H1 (cell line): ENCODE results near the gene MAPK4. TPM values are rescaled to one million over a fixed set of nuclear protein-coding genes. Genes with fewer than 3 reads are reported as not detected.

ENCODE experiments used
- CTCF ChIA-PET: fragments of 300-600 bp; sonication (Branson Sonifier 250); formaldehyde crosslinking; loops from one replicate; lab custom pipeline; 2021; ENCODE audit not compliant: partially characterized antibody; lab: Charles Lee
- POLR2A ChIA-PET: fragments of 300-600 bp; sonication (Branson Sonifier 250); formaldehyde crosslinking; loops from one replicate; lab custom pipeline; 2021; ENCODE audit warnings: inconsistent platforms; ENCODE audit not compliant: partially characterized antibody; lab: Charles Lee
- DNase-seq, 2 experiments: peaks; one replicate each; pipeline versions ENCODE4 v3.0.0 to v3.0.0-alpha.2; 2010 to 2022; ENCODE audit warnings: low spot score in 2 of 2, low read depth in 1 of 2, mixed read lengths in 1 of 2
- FAIRE-seq: peaks from 2 replicates; lab custom pipeline; 2011; peaks lifted over from hg19 to GRCh38; lab: Jason Lieb, UNC
- H2AFZ ChIP-seq: 2 replicates; pipeline ENCODE4 v1.8.1; 2012; ENCODE audit warnings: low read length, inconsistent platforms
- H2AK5ac ChIP-seq: 2 replicates; pipeline ENCODE4 v1.6.1; 2013; ENCODE audit warnings: low read depth, low read length
- H2BK120ac ChIP-seq: replicated peaks from 2 replicates; pipeline ENCODE3; 2013; ENCODE audit warnings: low read depth, low read length, inconsistent platforms
- H2BK12ac ChIP-seq: 2 replicates; pipeline ENCODE4 v1.6.1; 2013; ENCODE audit warnings: low read depth, low read length
- H2BK15ac ChIP-seq: 2 replicates; pipeline ENCODE4 v1.6.1; 2013; ENCODE audit warnings: low read length
- H2BK20ac ChIP-seq: 2 replicates; pipeline ENCODE4 v1.6.1; 2013; ENCODE audit warnings: low read length
- H2BK5ac ChIP-seq: 2 replicates; pipeline ENCODE4 v1.6.1; 2013; ENCODE audit warnings: low read depth, low read length
- H3K14ac ChIP-seq: 2 replicates; pipeline ENCODE4 v1.6.1; 2013; ENCODE audit warnings: inconsistent platforms; ENCODE audit not compliant: insufficient read length
- H3K18ac ChIP-seq: 2 replicates; pipeline ENCODE4 v1.6.1; 2013; ENCODE audit warnings: low read length; ENCODE audit errors: extremely low read depth
- H3K23ac ChIP-seq: 2 replicates; pipeline ENCODE4 v1.6.1; 2013; ENCODE audit warnings: inconsistent platforms; ENCODE audit not compliant: insufficient read length
- H3K23me2 ChIP-seq: 2 replicates; pipeline ENCODE4 v1.6.1; 2013; ENCODE audit warnings: low read depth, low read length
- H3K27ac ChIP-seq: 2 replicates; pipeline ENCODE4 v1.6.1; 2011; ENCODE audit warnings: low read depth, low read length, inconsistent platforms
- H3K27me3 ChIP-seq, 4 experiments: replicated peaks in 1 of 4; 1 replicate in 1 of 4; 2 replicates in 3 of 4; pipeline versions ENCODE4 v1.6.1 to v1.8.1; 2011 to 2013; ENCODE audit warnings: low read length in 3 of 4, mild to moderate bottlenecking in 3 of 4, inconsistent platforms in 2 of 4, mixed read lengths in 2 of 4, moderate library complexity in 1 of 4; ENCODE audit not compliant: control insufficient read depth in 3 of 4, insufficient read depth in 3 of 4; ENCODE audit errors: extremely low read depth in 1 of 4
- H3K36me3 ChIP-seq, 4 experiments: 2 replicates each; pipeline versions ENCODE4 v1.6.1 to v1.8.1; 2011 to 2013; ENCODE audit warnings: mild to moderate bottlenecking in 4 of 4, low read length in 3 of 4, moderate library complexity in 2 of 4, control low read depth in 1 of 4, inconsistent platforms in 1 of 4; ENCODE audit not compliant: insufficient read depth in 4 of 4, control insufficient read depth in 2 of 4
- H3K4ac ChIP-seq: replicated peaks from 2 replicates; pipeline ENCODE3; 2013; ENCODE audit warnings: low read length, low read depth, mixed read lengths, inconsistent platforms; ENCODE audit not compliant: insufficient read length
- H3K4me1 ChIP-seq, 4 experiments: replicated peaks in 1 of 4; 1 replicate in 1 of 4; 2 replicates in 3 of 4; pipeline versions ENCODE4 v1.6.1 to v1.8.1; 2011 to 2013; ENCODE audit warnings: low read length in 3 of 4, inconsistent platforms in 2 of 4, mixed read lengths in 1 of 4; ENCODE audit not compliant: insufficient read depth in 4 of 4, control insufficient read depth in 3 of 4
- H3K4me2 ChIP-seq, 2 experiments: 2 replicates each; pipeline versions ENCODE4 v1.6.1 to v1.8.1; 2011 to 2013; ENCODE audit warnings: low read depth in 2 of 2, low read length in 2 of 2, control low read depth in 1 of 2, inconsistent platforms in 1 of 2, mild to moderate bottlenecking in 1 of 2; ENCODE audit not compliant: insufficient read depth in 1 of 2
- H3K4me3 ChIP-seq, 4 experiments: fragments of 200-600, 300-600 bp in 1 of 4; sonication (generic), shearing (Covaris generic), sonication (Bioruptor Twin) in 1 of 4; 2 replicates each; pipeline versions ENCODE4 v1.5.1 to v1.8.1; 2011 to 2016; ENCODE audit warnings: low read length in 4 of 4, low read depth in 3 of 4, control low read depth in 2 of 4, inconsistent platforms in 2 of 4, mild to moderate bottlenecking in 2 of 4, mixed read lengths in 1 of 4, moderate library complexity in 1 of 4; ENCODE audit not compliant: insufficient read depth in 2 of 4; ENCODE audit errors: extremely low read depth in 1 of 4
- H3K56ac ChIP-seq: replicated peaks from 2 replicates; pipeline ENCODE3; 2013; ENCODE audit warnings: low read depth, mild to moderate bottlenecking, mixed read lengths, low read length, inconsistent platforms; ENCODE audit not compliant: insufficient read length
- H3K79me1 ChIP-seq: 2 replicates; pipeline ENCODE4 v1.6.1; 2013; ENCODE audit warnings: low read depth, low read length, control low read depth
- H3K79me2 ChIP-seq, 2 experiments: 2 replicates each; pipeline versions ENCODE4 v1.6.1 to v1.8.1; 2012 to 2013; ENCODE audit warnings: low read length in 2 of 2, mild to moderate bottlenecking in 2 of 2, inconsistent platforms in 1 of 2; ENCODE audit not compliant: insufficient read depth in 2 of 2, control insufficient read depth in 1 of 2
- H3K9ac ChIP-seq, 4 experiments: replicated peaks in 1 of 4; 1 replicate in 1 of 4; 2 replicates in 3 of 4; pipeline versions ENCODE4 v1.6.1 to v1.8.1; 2011 to 2013; ENCODE audit warnings: low read depth in 3 of 4, low read length in 3 of 4, control low read depth in 2 of 4, mild to moderate bottlenecking in 2 of 4, moderate library complexity in 2 of 4, inconsistent platforms in 1 of 4; ENCODE audit errors: extremely low read depth in 1 of 4
- H3K9me3 ChIP-seq, 2 experiments: 2 replicates each; pipeline versions ENCODE4 v1.6.1 to v1.8.1; 2012 to 2013; ENCODE audit warnings: mild to moderate bottlenecking in 2 of 2, moderate library complexity in 2 of 2, control low read depth in 1 of 2, inconsistent platforms in 1 of 2, low read depth in 1 of 2, low read length in 1 of 2, mixed read lengths in 1 of 2; ENCODE audit not compliant: insufficient read depth in 2 of 2
- H4K20me1 ChIP-seq, 2 experiments: replicated peaks in 1 of 2; 2 replicates each; pipeline versions ENCODE3 to v1.8.1; 2011 to 2013; ENCODE audit warnings: inconsistent platforms in 2 of 2, low read length in 2 of 2, mild to moderate bottlenecking in 1 of 2; ENCODE audit not compliant: insufficient read depth in 2 of 2, control insufficient read depth in 1 of 2
- H4K5ac ChIP-seq: 2 replicates; pipeline ENCODE4 v1.6.1; 2013; ENCODE audit warnings: low read length, low read depth, mixed read lengths, inconsistent platforms; ENCODE audit not compliant: insufficient read length
- H4K8ac ChIP-seq: 2 replicates; pipeline ENCODE4 v1.8.0; 2013; ENCODE audit warnings: mild to moderate bottlenecking, moderate library complexity, low read length, inconsistent platforms; ENCODE audit not compliant: insufficient read depth; ENCODE audit errors: extremely low read depth
- H4K91ac ChIP-seq: replicated peaks from 2 replicates; pipeline ENCODE3; 2013; ENCODE audit warnings: low read length, mixed read lengths, inconsistent platforms; ENCODE audit not compliant: insufficient read length
- CHD2 ChIP-seq: IDR thresholded peaks from 2 replicates; pipeline ENCODE4 v1.6.1; 2012; ENCODE audit warnings: low read length, improper control_type of control experiment
- CTBP2 ChIP-seq: IDR thresholded peaks from 2 replicates; pipeline ENCODE4 v1.7.0; 2011; ENCODE audit warnings: borderline replicate concordance, mild to moderate bottlenecking, moderate library complexity, mixed read lengths, low read length; ENCODE audit not compliant: insufficient read depth, insufficient read length
- JUND ChIP-seq: IDR thresholded peaks from 2 replicates; pipeline ENCODE4 v1.6.1; 2011; ENCODE audit warnings: mild to moderate bottlenecking, improper control_type of control experiment, low read length
- SIRT6 ChIP-seq: IDR thresholded peaks from one replicate; pipeline ENCODE4 v1.7.1; 2012; ENCODE audit warnings: low read length, inconsistent platforms
- SP4 ChIP-seq: IDR thresholded peaks from 2 replicates; pipeline ENCODE4 v1.6.1; 2012; ENCODE audit warnings: low read length, inconsistent platforms
- TEAD4 ChIP-seq: IDR thresholded peaks from 2 replicates; pipeline ENCODE4 v1.6.1; 2012; ENCODE audit warnings: low read depth, low read length, inconsistent platforms, mixed read lengths
- YY1 ChIP-seq: IDR thresholded peaks from 2 replicates; pipeline ENCODE4 v1.6.1; 2011; ENCODE audit warnings: low read depth, mild to moderate bottlenecking, low read length
- WGBS, 2 experiments: shearing (Covaris generic) in 1 of 2; methylation state at CpG; one replicate each; pipeline versions ENCODE4 v1.1.6 to v1.1.7; 2013 to 2015; ENCODE audit warnings: low lambda C conversion rate in 2 of 2, mixed read lengths in 2 of 2, inconsistent platforms in 1 of 2, low coverage in 1 of 2, missing lambda C conversion rate in 1 of 2; ENCODE audit not compliant: insufficient replicate concordance in 2 of 2, insufficient coverage in 1 of 2, insufficient read length in 1 of 2; ENCODE audit errors: extremely low coverage in 1 of 2, missing lambda C conversion rate in 1 of 2; 5-methylcytosine and 5-hydroxymethylcytosine counted together
- polyA plus RNA-seq, 7 experiments: library from polyadenylated mRNA; depleted of rRNA in 3 of 7; stranded (reverse) in 5 of 7; unstranded in 2 of 7; fragments of >200 nt in 5 of 7; fragments of 200-250 nt in 2 of 7; gene quantifications; 1 replicate in 5 of 7; 2 replicates in 1 of 7; 4 replicates in 1 of 7; pipeline versions ENCODE4 v1.2.1 to v1.2.3, GENCODE V29; 2011 to 2013; ENCODE audit warnings: missing spikeins in 2 of 7, mixed read lengths in 2 of 7
- total RNA-seq: library from RNA; stranded (reverse); fragmentation: NEBNext Ultra II Directional; extraction: Animal tissue kit (Norgen Biotek cat#: 25700); gene quantifications from 2 replicates; pipeline ENCODE4 v1.2.1, GENCODE V29; 2021
- TF ChIP-seq, protein P1 (sequence below): IDR thresholded peaks from 2 replicates; pipeline ENCODE4 v1.6.1; 2011; ENCODE audit warnings: low read length, improper control_type of control experiment

Gene MAPK4
- total and polyA plus RNA-seq, 2 of the 8 experiments (the other 6 are each of a cell fraction or from before 2014, with no cell fraction given) = 3.2 to 3.7 TPM

DNA sequence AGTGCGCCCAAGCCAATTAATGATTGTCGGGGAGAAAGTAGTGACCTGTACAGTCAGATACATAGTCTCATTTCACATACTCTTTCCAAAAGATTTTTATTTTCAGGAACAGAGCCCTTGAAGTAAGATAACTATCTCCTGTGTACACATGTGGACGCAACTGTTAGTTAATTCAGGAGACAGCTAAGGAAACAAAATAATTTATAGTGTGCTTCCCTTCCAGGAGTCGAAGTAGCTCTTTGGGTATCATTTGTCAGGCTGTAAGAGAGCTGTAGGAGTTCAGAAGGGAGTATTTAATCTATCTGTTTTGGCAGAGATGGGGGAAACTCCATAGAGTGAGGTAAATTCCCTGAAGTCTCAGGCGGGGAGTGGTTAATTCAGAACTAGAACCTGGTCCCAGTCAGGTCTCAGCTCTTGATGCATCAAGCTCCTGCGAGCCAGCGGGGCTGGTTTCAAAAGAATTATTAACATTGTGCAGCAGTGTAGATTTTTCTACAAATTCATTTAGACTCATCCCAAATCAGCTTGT, 63.0 kb downstream of the MAPK4 start:
- no peak overlapping the region for H2BK12ac ChIP-seq
- H2BK120ac ChIP-seq = no peak overlapping the region
- H3K23me2 ChIP-seq = no peaks in the 10 kb centered on the region
- H3K36me3 ChIP-seq = no peaks in the 10 kb centered on the region
- H2AFZ ChIP-seq = no peak overlapping the region
- H3K4ac ChIP-seq = no peak overlapping the region
- FAIRE-seq (no peak), DNase-seq (no peak)
- H3K79me2 ChIP-seq = no peaks in the 10 kb centered on the region
- no peak overlapping the region for H2BK15ac ChIP-seq
- no peak overlapping the region for H3K23ac ChIP-seq
- no peak overlapping the region for H2BK5ac ChIP-seq
- no peaks in the 10 kb centered on the region for H3K4me1 ChIP-seq
- no peaks in the 10 kb centered on the region for H3K9me3 ChIP-seq
- no peak overlapping the region for H3K4me3 ChIP-seq
- no peaks in the 10 kb centered on the region for H4K20me1 ChIP-seq
- H4K5ac ChIP-seq = no peak overlapping the region
- no peak overlapping the region for H4K91ac ChIP-seq
- WGBS, 2 experiments = 75% methylated on average over 7 of the region's 7 CpGs; no CpG with 5 or more reads in 1 of the 2 experiments
- no peak for TF ChIP-seq CHD2
- TF ChIP-seq YY1 = no peak
- TF ChIP-seq SP4 = no peak
- TF ChIP-seq JUND = no peak
- TF ChIP-seq, protein P1, sequence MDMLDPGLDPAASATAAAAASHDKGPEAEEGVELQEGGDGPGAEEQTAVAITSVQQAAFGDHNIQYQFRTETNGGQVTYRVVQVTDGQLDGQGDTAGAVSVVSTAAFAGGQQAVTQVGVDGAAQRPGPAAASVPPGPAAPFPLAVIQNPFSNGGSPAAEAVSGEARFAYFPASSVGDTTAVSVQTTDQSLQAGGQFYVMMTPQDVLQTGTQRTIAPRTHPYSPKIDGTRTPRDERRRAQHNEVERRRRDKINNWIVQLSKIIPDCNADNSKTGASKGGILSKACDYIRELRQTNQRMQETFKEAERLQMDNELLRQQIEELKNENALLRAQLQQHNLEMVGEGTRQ = no peak
- TF ChIP-seq CTBP2 = no peak
- TF ChIP-seq SIRT6 = no peak
- no peak for TF ChIP-seq TEAD4
- TF ChIP-seq, all 59 proteins: peak for 0
- Histone ChIP-seq H3K27me3 (no peaks in the 10 kb centered on the region), H3K9ac (no peak overlapping the region), H2AK5ac (no peak overlapping the region), H3K56ac (no peak overlapping the region), H3K4me2 (no peak overlapping the region), H3K18ac (no peak overlapping the region), H2BK20ac (no peak overlapping the region), H3K27ac (no peak overlapping the region), H3K79me1 (no peaks in the 10 kb centered on the region), H4K8ac (no peak overlapping the region), H3K14ac (no peak overlapping the region)
- ChIA-PET CTCF (interaction anchor here (1.0 kb wide), 1 partner anchor 22 kb away, joined by 5 read pairs; no protein-coding TSS in a partner anchor), POLR2A (no interaction called here)
